Right renal pelvis (tissue), 4 donors: ENCODE data around the gene MYO16. TPM values are rescaled to one million over a fixed set of nuclear protein-coding genes. Genes with fewer than 3 reads are reported as not detected.

Experiments
- DNase-seq, 4 donors: peaks; one replicate each; pipeline ENCODE4 v3.0.0-alpha.2; 2013; ENCODE audit warnings: low read depth in 4 of 4, low spot score in 3 of 4, missing footprints in 1 of 4
- polyA plus RNA-seq, 4 donors: library from polyadenylated mRNA; unstranded; fragments of 120-200 nt; gene quantifications; one replicate each; pipeline ENCODE4 v1.2.1, GENCODE V29; 2013; ENCODE audit not compliant: insufficient read length in 4 of 4

MYO16 gene
- polyA plus RNA-seq, 4 donors: 0.40 to 0.77 (median 0.53) TPM

DNA sequence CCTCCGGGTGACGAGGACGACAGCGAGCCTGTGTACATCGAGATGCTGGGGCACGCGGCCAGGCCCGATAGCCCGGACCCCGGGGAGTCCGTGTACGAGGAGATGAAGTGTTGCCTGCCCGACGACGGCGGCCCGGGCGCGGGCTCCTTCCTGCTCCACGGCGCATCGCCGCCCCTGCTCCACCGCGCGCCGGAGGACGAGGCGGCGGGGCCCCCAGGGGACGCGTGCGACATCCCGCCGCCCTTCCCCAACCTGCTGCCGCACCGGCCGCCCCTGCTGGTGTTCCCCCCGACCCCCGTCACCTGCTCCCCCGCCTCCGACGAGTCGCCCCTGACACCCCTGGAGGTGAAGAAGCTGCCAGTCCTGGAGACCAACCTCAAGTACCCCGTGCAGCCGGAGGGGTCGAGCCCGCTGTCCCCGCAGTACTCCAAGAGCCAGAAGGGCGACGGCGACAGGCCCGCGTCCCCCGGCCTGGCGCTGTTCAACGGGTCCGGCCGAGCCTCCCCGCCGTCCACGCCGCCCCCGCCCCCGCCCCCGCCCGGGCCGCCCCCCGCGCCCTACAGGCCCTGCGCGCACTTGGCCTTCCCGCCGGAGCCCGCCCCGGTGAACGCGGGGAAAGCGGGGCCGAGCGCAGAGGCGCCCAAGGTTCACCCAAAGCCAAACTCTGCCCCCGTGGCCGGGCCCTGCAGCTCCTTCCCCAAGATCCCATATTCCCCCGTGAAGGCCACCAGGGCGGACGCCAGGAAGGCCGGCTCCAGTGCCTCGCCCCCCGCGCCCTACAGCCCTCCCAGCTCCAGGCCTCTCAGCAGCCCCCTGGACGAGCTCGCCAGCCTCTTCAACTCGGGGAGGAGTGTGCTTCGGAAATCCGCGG, 511.3 kb downstream of the MYO16 start:
- no peak for DNase-seq

DNA sequence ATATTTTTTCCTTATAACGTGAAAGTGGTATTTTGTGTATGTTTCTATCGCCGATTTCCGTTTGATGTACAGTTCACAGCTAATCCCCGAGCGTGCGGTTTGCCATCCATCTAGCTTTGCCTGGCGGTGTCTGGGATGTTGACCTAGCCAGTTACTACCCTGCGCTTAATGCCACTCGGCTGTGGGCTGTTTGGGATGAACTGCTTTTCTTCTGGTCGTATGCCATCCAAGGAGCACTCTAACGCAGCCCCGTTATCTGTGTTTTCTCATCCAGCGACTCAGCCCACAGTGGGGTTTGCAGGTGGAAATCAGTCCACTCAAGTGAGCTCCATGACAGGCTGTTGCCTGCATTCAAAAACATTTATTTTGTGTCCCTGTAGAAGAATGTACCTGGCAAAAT, 512.3 kb downstream of the MYO16 start:
- no peak for DNase-seq

DNA sequence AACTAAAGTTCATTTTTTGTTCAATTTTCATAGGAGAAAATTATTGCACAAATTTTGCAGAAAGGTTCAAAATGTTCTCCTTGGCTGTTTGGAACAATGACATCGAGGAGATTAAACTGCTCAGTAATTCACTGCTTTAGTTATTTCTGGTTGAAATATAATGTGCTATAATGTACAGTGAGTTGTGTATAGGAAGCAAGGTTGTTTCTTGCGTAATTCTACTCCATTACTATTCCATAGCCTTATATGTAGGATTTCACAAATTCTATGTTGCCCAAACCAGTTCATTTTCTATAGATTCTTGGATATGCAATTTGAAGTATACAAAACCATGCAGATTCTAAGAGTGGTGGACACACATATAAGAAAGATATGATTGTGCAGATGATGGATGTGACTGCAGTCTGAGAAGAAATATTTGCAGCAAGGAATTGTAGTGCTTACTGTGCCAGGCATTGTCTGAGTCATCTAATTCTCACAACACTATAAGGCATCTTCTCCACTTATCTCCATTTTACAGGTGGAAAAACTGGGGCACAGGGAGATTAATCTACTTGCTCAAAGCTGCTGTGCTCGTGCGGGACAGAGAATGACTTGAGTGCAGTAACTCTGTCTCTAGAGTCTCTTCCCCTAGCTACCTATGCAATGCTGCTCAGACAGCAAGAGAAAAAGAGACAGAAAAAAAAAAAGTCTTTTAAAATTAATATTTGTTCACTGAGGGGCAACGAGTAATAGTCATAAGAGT, 515.5 kb downstream of the MYO16 start:
- no peak for DNase-seq

DNA sequence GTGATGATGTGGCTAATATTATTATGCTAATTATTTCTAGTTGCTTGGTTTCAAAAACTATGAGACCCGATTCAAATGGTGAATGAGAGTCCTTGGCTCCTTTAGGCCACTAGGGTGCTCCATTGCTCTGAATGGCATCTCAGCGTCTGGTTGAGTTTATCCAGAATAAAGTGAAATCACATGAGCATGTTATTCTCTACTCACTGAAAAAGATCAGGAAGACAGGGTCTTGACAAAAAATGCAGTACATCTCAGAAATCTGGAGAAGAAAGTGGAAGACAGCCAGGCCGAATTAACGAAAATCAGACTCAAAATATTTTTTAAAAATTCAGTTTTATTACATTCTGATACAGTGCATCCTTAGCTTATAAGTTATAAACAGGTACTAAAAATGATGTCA, 516.2 kb downstream of the MYO16 start:
- DNase-seq: peak in 3 of 4 donors; percentile 33 to 49 (median 43)

DNA sequence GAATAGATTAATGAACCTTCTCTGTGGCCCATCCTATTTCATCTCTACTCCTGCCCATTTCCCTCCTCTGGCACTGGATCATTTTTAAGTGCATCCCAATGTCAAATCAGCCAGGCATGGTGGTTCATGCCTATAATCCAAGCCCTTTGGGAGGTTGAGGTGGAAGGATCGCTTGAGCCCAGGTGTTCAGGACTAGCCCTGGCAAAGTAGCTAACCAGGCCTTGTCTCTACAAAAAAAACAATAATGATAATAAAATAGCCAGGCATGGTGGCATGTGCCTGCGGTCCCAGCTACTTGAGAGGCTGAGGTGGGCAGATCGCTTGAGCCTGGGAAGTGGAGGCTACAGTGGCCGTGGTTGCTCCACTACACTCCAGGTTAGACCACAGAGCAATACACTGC, 517.0 kb downstream of the MYO16 start:
- no peak for DNase-seq

DNA sequence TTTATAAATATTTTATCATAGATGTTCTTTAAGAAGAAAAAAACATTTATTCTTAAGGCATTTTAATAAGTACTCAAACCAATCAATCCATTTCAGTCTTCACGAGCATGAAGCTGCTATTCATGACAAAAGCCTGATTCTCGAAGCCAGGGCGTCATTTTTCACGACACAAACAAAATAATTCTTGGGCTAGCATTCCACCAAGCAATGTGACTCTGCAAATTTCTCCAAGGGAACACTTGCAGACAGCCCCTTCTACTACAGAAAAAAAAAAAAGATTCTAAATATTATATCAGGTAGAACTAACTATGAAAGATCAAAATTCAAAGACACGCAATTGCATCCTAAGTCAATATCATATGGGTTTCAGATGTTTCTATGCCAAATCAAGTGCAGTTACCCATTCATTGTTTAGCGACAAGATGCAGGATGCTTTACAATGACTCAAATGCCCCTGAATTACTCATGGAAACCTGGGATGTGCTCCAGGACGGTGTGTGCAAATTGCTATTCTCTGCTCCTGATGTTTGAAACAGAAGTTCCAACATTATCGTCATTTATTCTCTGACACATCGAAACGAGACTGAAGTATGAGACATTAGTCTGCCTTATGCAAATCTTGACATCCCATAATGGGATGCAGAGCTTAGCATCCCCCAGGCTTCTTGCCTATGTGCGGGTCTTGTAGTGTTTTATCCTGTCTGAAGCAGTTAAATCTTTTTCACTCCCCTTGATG, 517.7 kb downstream of the MYO16 start:
- no peak for DNase-seq

DNA sequence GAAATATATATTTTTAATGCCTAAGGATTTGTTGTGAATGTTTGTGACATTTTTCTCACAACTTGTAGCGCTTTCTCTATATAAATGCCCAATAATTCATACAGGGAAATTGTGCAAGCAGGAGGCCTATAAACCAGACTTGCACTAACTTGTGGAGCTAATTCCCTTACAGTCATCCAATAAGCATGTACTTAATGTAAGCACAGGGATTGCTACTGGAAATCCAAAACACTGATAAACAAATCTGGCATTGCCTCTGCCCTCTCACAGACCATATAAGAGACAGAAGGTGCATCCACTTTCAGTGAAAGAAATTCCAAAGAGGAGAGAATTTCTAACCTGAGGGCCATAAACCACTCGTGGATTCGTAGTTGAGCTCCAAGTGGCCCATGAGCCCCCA, 518.8 kb downstream of the MYO16 start:
- DNase-seq: no peak

DNA sequence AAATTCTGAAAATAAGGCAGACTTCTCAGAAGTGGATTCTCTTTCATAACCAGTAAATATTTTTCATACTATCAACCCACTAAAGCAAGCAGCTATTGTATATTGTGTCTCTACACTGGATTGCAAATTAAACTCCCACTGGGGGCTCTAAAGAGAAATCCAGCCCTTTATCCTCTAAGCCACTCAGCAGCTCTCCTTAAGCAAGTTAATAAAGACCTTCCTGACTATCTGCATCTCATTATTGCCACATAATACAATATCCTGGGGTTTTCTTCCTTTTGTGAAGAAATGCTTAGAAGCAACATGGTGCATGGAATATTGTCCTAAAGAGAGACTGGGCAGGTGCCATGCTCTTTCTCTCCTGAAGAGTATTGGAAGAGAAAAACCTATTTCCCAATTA, 521.3 kb downstream of the MYO16 start:
- no peak for DNase-seq

DNA sequence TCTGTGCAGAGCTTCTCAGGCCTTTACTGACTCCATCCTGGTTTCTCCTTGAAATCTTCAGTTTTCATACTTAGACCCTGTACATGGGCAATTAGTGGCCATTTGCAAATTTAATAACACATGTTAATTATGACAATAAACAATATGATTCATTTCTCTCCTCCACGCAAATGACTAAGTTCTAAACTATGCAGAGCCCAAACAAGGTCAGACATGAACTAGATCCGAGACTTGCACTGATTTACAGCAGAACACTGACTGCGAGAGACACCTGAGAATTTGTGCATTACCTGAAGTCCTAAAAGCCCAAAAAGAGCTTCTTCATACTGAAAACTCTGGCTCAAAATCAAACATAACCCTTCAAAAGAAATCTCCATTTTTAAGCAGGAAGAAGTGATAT, 521.8 kb downstream of the MYO16 start:
- no peak for DNase-seq

DNA sequence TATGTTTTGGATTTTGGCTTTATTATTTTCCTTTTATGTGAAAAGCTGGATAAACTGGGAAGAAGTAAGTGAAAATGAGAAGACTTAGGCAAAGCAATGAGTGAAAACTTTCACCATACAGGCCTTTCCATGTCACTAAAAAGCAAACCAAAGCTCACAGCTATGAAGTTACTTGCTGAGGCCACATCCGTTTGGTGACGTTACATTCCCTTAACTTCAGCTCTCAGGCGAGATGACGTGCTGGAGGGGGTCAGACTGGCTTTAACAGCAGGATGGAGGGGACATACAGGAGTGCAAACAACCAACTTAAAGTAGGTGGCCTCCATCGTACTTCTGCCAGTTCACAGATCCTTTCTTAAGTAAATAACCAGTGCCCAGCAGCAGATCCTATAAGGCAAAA, 522.3 kb downstream of the MYO16 start:
- no peak for DNase-seq

DNA sequence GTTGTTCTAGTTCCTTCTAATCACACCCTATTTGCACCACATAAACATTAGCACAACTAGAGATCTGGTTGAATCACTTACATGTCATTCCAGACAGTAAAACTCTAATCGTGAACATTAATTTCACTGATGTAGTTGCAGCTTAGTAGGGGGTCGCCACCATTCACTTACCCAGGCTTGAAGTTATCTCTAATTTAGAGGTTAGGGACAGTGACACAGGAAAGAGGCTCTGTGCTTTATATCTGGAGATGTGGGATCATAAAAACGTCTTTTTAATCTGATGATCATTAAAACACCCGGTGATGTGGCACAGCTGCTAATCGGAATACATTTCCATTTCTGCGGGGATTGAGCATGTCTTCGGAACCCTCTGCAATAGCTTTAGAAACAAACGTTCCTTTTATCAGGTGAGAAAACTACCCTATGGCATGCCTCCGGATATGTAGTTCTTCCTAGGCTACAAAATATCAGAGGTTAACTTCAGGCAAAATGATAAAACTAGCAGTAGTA, 523.0 kb downstream of the MYO16 start:
- no peak for DNase-seq

DNA sequence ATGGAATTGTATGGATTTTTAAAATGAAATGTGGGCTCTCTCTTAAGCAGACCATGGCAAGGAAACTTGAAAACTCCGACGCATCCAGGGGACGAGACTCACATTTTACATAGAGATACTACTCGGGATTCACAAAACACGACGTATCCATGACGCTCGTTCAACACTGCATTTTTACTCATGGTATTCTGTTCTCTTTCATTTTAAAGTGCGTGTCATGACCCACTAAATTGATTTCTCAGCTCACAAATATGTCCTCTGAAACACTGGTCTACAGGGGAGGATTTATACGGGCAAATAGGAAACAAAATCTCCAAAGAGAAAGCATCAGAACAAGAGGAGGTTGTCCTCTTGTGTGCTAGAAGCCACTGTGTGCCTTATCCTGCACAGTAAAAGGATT, 523.5 kb downstream of the MYO16 start:
- no peak for DNase-seq

DNA sequence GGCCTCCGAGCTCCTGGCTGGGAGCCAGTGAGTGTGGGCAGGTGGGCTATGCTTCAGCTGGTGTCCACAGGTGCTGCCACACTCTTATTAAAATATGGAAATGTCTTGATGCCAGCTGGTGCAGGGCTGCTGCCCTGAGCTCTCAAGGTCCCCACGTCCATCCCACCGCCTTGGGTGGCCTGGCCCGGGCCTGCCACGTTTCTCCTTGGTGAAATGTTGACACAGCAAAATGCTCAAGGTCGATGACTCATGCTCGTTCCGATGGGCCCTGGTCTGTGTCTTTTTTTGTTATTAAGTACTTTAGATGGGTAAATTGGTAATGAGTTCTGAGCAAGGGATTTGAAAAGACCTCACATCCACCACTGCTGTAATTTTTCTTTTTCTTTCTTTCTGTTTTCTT, 524.7 kb downstream of the MYO16 start:
- DNase-seq: no peak

DNA sequence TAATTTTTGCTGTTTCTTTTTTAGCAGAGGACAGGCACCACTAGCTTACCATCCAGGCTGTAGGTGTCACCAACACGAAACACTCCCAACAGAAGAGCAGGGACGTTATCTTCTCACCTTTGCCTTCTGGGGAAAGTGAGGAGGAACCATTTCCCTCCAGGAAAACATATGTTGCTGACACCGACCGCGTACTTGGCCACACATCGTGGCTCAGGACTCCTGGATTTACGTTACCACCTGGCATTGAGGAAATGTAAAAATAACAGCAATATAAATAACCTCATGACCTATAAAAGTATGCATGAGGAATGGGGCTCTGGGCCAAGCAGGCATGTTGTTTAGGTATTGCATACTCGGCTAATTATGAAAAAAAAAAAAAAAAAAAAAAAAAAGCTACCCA, 525.1 kb downstream of the MYO16 start:
- DNase-seq: no peak

DNA sequence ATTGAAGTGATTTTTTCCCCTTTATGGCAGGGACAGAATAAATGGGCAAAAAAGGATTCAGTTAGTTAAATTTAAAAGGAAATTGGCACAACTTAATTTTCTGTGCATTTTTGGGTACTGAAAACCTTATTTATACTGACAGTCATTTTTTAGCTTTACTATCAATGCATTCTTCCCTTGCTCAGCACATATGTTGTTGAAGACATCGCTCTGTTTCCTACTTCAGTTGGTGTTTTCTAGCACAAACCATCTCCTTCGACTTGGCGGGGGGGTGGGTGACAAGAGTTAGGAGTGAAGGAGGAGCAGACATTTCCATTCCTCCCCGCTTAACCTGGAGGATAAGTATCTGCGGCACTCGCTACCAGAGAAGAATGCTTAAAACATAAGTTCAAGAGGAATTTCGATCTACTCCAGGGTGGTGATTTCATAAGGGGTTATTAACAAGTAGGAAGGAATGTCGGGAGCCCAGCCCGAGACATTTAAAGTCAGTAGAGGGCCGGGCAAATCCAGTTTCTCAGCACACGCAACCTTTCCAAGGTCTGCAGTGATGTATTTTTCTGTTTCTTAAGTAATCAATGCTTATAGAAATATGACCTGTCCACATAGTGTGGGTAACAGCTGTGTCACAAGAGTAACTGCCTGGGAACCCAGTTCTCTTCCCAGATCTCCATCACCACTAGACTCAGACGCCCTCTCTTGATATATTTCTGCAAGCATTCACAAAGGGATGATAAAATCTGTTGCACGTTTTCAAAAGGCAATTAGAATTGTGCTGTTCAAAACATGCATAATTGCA, 525.8 kb downstream of the MYO16 start:
- DNase-seq: no peak

DNA sequence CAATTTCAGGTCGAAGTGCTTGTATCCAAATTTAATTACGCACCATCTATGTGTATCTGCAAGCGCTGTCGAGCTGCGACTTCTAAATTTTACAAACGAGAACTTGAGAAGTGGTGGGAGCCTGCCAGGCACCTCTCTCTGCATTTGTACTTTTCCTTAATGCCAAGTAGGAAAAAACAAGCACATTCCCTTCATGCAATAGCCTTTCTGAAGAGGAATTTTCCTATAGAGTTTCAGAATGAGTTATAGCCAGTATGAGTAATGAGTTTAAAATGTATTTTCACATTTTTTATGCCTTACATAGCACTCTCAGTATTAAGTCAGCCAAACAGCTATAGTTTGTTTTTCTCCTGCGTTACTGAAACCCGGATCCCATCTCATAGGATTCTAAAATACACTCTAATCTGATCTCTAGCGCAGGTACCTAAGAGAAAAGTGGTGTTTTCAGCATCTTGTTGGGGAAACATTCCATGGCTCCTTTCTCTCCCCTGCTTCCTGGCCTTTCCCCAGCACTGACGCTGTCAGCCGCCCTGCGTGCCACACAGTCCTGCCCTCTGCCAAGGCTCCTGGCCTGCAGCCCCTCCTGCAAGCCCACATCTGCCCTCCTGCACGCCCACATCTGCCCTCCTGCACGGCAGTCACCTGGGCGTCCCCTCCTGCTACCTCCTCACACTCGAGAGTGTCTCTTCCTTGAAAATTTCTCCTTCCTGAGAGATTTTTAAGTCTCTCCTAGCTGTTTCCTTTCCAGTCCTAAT, 526.9 kb downstream of the MYO16 start:
- no peak for DNase-seq

DNA sequence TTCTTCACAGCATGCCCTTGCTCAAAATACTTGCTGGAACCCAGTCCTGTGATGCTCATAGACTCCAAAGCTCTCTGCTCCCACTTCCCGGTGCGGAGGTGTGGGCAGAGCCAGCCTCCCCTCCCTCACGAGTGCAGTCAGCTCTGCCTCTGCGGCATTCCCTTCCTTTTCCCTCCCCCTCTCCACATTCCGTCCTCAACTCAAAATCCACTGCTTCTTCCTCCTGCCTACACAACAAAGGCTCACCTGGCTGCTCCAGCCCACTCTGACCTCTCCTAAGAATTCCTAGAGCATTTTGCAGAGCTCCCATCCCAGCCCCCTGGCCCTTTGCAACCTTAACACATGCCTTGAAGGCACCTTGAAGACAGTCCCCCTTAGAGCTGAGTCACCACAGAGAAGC, 527.9 kb downstream of the MYO16 start:
- DNase-seq: no peak

DNA sequence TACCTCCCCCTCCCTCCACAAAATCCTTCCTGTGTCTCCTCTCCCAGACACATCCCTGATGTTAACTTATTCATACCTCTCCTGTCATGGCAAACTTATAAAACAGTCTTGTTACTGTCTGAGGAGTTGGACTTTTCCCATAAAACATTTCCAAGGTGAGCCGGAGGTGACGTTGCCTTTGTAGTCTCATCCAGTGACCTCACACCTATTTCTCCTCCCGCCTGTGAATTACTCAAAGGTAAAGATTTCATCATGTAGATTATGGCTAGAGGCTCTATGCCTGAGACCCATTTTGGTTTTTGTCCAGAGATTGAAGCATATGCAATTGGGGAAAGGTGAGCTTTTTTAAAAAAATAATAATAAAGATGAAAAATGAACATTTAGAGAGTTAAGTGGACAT, 529.0 kb downstream of the MYO16 start:
- DNase-seq: no peak

DNA sequence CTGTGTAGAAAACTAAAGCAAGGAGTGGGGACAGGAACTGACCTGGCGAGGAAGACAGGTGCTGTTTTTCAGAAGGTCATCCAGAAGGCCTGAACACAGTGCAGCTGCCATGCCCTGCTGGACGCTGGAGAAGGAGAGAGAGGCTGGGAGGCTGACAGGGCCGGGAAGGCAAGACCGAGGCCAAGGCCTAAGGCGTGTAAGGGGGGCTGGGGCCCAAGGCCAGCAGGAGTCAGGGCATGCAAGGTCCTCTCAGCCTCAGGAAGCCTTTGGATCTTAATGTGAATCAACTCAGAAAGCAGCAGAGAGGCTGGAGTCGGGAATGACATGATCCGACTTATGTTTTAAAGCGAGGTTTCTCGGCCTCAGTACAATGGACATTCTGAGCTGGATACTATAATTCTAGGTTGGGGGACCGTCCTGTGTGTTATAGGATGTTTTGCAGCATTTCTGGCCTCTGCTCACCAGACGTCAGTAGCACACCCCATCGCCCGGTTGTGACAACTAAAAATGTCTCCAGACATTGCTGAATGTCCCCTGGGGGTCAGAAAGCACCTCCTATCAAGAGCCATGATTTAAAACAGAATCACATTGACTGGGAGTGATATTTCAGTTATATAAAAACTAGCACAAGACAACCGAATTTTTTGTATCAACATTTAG, 530.4 kb downstream of the MYO16 start:
- no peak for DNase-seq
